GM18505 (cell line): Measurements from ENCODE around the gene ADAM11.
"Not testable (repeated sequence)": the region's sequence is repeated elsewhere in the genome, so short reads cannot be mapped to it uniquely, and the experiment has no call there.

ENCODE experiments used
- ATAC-seq: cut with Tn5 transposase; IDR thresholded peaks from one replicate; pipeline ENCODE4 v1.9.1; 2021; ENCODE audit not compliant: unreplicated experiment
- POLR2A ChIP-seq: IDR thresholded peaks from 4 replicates; pipeline ENCODE4 v1.6.1; 2011; ENCODE audit warnings: borderline replicate concordance; ENCODE audit not compliant: insufficient read depth, insufficient read length; ENCODE audit errors: extremely low read depth

ADAM11 gene

GRCh38 chr17:44749980-44750318 lies 8.8 kb upstream of the ADAM11 start:
- TF ChIP-seq POLR2A = no peak
- ATAC-seq = no peak

- no peak for TF ChIP-seq POLR2A
- ATAC-seq = no peak
Observed at GRCh38 chr17:44751331-44751730, 7.5 kb upstream of the ADAM11 start.

GRCh38 chr17:44751806-44752205 lies 7.0 kb upstream of the ADAM11 start:
- no peak for ATAC-seq
- no peak for TF ChIP-seq POLR2A

DNA sequence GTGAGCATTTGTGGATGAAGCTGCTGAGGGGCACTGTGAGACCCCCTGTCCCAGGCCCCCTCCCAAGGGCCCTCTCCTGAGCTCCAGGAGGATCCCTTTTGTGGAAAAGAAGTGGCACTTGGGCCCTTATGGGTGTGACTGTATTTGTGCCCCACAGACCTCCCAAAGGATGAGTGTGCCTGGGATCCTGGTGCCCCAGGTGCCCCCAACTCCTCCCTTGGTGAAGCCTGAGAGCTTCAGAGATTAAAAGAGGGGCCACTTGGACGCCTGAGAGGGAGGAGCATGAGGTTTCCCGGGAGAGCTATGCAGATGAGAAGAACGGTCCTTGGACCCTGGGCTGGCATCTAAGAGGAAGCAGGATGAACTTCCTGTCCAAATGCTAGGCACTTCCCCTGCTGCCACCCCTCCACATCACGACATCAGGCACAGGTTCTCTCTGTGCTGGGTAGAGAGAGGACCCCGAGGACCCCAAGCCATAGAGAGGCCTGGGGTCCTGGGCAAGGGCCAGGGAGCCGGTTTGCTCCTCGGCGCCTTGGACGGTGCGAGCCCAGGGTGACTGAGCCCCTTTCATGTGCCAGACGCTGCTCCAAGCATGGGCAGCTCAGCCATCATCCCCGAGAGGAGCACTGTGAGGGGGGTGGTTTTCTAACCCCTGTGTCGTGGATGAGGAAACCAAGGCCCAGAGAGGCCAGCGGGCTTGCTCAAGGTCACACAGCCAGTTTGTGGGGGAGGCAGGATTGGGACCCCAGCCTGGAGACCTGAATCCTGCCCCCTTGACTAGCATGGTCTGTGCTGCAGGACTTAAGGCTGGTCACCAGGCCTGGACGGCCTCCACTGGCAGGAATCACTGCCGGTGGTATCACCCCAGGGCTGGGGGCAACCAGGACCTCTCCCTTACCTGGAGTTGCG lies 5.6 kb upstream of the ADAM11 start:
- no peak for ATAC-seq
- no peak for TF ChIP-seq POLR2A

- TF ChIP-seq POLR2A = no peak
- no peak for ATAC-seq
Observed at GRCh38 chr17:44754276-44754675, 4.5 kb upstream of the ADAM11 start.

- ATAC-seq = not testable (repeated sequence)
Observed at GRCh38 chr17:44755180-44755579, 3.6 kb upstream of the ADAM11 start.

GRCh38 chr17:44757045-44757917 lies 1.5 kb upstream of the ADAM11 start:
- ATAC-seq = no peak
- no peak for TF ChIP-seq POLR2A

GRCh38 chr17:44757918-44758413 lies 822 bp upstream of the ADAM11 start:
- TF ChIP-seq POLR2A = no peak
- ATAC-seq = no peak

GRCh38 chr17:44759086-44759915 lies 513 bp downstream of the ADAM11 start:
- TF ChIP-seq POLR2A = no peak
- ATAC-seq = no peak

- no peak for TF ChIP-seq POLR2A
- no peak for ATAC-seq
Observed at GRCh38 chr17:44759916-44760243, 1.1 kb downstream of the ADAM11 start.

GRCh38 chr17:44760474-44761308 lies 1.9 kb downstream of the ADAM11 start:
- ATAC-seq = no peak
- no peak for TF ChIP-seq POLR2A
